DMS 273 treated with DMSO at 0.1 percent for 48 hours (cell line): ENCODE results near the gene DUSP9.
"Not testable (repeated sequence)": the region's sequence is repeated elsewhere in the genome, so short reads cannot be mapped to it uniquely, and the experiment has no call there.

Source experiments
- DNase-seq: peaks from one replicate; lab custom pipeline; 2025; lab: John Stamatoyannopoulos, UW

Gene DUSP9

GRCh38 chrX:153672531-153673427 is 25.8 kb downstream of the DUSP9 start:
- DNase-seq: no peak

- no peak for DNase-seq
Measured at GRCh38 chrX:153673428-153674218, 26.6 kb downstream of the DUSP9 start, which contains the start of gene PNCK. Gene PNCK (minus strand): TSS chrX:153673813. CDS start chrX:153673076, 737 bp downstream.

GRCh38 chrX:153674219-153674851 is 27.3 kb downstream of the DUSP9 start:
- DNase-seq: no peak

- DNase-seq: no peak
Measured at GRCh38 chrX:153681175-153681574, 34.2 kb downstream of the DUSP9 start.

GRCh38 chrX:153683486-153683885 is 36.5 kb downstream of the DUSP9 start:
- not testable (repeated sequence) for DNase-seq

GRCh38 chrX:153684467-153685155 is 37.6 kb downstream of the DUSP9 start:
- DNase-seq: no peak

GRCh38 chrX:153685156-153685536 is 38.1 kb downstream of the DUSP9 start:
- DNase-seq: no peak

- no peak for DNase-seq
Measured at GRCh38 chrX:153685751-153686696, 39.0 kb downstream of the DUSP9 start.

GRCh38 chrX:153686711-153687110 is 39.7 kb downstream of the DUSP9 start:
- DNase-seq: no peak

GRCh38 chrX:153687121-153688039 is 40.4 kb downstream of the DUSP9 start, which contains the start of gene SLC6A8:
Gene SLC6A8 (plus strand): TSS chrX:153687926. CDS start chrX:153688575, 649 bp downstream.
- DNase-seq: no peak

- no peak for DNase-seq
Measured at GRCh38 chrX:153688071-153688470, 41.1 kb downstream of the DUSP9 start.

GRCh38 chrX:153688506-153688905 is 41.5 kb downstream of the DUSP9 start:
- no peak for DNase-seq

- no peak for DNase-seq
Measured at GRCh38 chrX:153688911-153689590, 42.0 kb downstream of the DUSP9 start.

GRCh38 chrX:153689654-153690465 is 42.9 kb downstream of the DUSP9 start:
- DNase-seq: no peak

GRCh38 chrX:153690466-153690865 is 43.5 kb downstream of the DUSP9 start:
- no peak for DNase-seq

- not testable (repeated sequence) for DNase-seq
Measured at GRCh38 chrX:153691032-153691827, 44.2 kb downstream of the DUSP9 start.

- DNase-seq: no peak
Measured at GRCh38 chrX:153692003-153692402, 45.0 kb downstream of the DUSP9 start.
